NCI-H1417 (cell line): ENCODE results near the gene GPRC5A.

Experiments
- DNase-seq, 3 experiments: peaks; one replicate each; lab custom pipeline; 2025; lab: John Stamatoyannopoulos, UW

GPRC5A gene

DNA sequence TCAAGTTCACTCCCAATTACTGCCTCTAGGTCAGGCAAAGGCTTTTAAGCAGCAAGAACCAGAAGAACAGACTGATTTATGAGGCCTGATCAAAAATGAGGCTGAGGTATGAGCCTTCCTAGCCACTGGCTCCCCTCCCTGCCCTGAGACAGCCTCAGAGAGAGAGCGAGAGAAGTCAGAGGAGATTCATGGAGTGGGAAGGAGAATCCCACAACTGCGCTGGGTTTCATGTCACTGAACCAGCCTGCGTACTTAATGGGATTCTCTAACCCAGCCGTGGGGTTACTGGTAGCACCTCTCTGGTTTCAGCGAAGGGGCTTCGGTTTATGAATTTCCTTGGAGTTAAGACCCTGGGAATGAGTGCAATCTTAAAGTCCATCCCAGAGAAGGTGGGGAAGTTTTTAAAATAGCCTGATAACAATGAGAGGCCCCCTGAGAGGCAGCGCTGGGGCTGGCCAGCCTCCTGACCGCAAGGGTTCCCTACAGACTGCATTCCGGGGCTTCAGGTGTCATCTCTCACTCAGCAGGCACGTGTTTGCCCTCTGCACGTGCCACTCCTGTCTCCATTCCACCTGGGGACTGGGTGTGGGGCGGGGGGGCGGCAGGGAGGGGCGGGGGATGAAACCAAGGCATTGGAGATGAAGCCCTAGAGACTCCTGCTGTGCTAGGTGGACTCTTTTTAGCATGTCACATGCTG lies 6.1 kb upstream of the GPRC5A start:
- DNase-seq: peak in 2 of 3 experiments; percentile 12 to 75

GRCh38 chr12:12887471-12887870 lies 3.9 kb upstream of the GPRC5A start:
- DNase-seq: no peak

- DNase-seq: no peak
These were observed 1.7 kb upstream of the GPRC5A start for GRCh38 chr12:12889701-12890100.

GRCh38 chr12:12890543-12891079 lies 751 bp upstream of the GPRC5A start:
- DNase-seq: peak; percentile 29 to 76 (median 65)

GRCh38 chr12:12891881-12892355 lies 556 bp downstream of the GPRC5A start:
- no peak for DNase-seq

- peak in 2 of 3 experiments; percentile 9 to 81 for DNase-seq
These were observed 1.3 kb downstream of the GPRC5A start for GRCh38 chr12:12892681-12893141.

DNA sequence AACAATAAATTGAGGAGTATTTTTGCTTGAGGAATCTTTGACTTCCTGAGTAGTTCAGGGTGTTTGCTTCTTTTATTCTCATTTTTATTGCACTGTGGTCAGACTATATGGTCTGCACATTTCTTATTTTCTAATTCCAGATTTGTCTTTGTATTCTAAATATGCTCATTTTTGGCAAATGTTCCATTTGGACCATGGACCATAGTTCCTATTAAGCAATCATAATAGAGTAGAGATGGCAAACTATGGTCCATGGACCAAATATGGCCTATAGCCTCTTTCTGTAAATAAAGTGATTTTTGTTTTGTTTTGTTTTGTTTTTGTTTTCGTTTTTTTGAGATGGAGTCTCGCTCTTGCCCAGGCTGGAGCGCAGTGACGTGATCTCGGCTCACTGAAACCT lies 2.1 kb downstream of the GPRC5A start:
- DNase-seq: no peak

DNA sequence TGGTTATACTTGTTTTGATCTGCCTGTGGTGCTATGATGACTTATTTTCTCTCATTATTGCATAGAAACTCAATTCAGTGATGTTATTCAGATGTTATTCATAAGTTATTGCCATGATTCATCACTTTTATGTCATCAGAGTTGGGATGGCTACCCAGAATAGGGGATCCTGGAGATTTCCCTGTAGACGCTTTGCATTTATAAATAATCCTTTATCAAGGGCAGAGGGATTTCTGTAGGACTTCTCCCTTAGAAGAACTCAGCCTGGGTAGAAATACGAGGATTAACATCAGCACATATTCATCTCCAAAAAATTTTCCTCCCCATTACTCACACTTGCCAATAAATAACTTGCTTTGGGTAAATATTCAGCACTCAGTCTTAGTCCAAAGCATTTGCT lies 4.9 kb downstream of the GPRC5A start:
- DNase-seq: no peak

DNA sequence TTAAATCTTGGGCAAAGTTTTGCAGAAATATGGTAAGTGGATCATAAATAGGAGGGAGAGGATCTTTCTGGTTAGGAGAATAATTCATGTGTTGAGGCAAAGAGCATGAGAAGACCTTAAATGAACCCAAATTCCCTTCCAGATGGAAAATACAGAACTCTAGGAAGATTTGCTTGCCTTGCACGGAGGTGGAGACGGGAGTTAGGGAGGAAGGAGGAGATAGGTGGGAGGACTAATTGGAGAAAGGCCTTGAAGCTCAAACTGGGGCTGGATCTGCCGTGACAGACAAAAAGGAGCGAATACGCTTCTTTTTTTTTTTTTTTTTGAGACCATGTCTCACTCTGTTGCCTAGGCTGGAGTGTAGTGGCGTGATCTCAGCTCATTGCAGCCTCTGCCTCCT lies 5.9 kb downstream of the GPRC5A start:
- no peak for DNase-seq

DNA sequence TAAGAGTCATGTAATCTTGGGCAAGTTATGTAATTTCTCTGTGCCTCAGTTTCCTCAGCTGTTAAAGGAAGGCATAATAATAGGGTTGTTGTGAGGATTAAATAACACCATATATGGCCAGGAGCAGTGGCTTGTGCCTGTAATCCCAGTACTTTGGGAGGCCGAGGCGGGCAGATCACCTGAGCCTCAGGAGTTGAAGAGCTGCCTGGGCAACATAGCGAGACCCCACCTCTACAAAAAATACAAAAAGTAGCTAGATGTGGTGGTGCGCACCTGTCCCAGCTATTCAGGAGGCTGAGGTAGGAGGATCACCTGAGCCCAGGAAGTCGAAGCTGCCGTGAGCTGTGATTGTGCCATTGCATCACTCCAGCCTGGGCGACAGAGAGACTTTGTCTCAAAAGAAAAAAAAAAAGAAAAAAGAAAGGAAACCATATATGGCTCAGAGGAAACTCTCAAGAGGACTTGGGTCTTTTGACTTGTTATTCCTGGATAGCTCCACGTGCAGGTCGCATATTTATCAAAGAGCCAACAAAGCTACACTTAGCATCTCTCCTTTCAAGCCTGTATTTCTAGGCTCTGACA lies 6.9 kb downstream of the GPRC5A start:
- no peak for DNase-seq

DNA sequence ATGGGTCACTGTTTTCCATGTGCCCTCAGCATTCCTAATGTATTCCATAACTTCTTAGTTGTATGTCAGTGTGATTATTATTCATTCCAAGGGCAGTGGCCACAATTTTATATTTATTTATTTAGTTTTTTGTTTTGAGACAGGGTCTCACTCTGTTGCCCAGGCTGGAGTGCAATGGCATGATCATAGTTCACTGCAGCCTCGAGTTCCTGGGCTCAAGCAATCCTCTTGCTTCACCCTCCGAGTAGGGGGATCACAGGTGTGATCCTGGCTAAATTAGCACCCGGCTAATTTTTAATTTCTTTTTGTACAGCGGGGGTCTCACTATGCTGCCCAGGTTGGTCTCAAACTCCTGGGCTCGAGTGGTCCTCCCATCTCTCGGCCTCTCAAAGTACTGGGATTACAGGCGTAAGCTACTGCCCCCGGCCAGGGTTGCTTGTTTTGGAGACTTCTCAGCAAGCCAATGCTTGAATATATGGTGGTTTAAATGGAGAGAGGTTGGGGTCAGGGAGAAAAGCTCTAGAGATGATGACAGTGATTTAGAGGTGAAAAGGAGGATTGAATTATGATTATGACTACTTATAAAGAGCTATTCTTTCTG lies 7.6 kb downstream of the GPRC5A start:
- DNase-seq: no peak

- DNase-seq: no peak
These were observed 8.4 kb downstream of the GPRC5A start for GRCh38 chr12:12899530-12900380.

- DNase-seq: no peak
These were observed 9.4 kb downstream of the GPRC5A start for GRCh38 chr12:12900786-12901157.

- peak in 1 of 3 experiments; percentile 7 for DNase-seq
These were observed 9.9 kb downstream of the GPRC5A start for GRCh38 chr12:12901158-12901791.

DNA sequence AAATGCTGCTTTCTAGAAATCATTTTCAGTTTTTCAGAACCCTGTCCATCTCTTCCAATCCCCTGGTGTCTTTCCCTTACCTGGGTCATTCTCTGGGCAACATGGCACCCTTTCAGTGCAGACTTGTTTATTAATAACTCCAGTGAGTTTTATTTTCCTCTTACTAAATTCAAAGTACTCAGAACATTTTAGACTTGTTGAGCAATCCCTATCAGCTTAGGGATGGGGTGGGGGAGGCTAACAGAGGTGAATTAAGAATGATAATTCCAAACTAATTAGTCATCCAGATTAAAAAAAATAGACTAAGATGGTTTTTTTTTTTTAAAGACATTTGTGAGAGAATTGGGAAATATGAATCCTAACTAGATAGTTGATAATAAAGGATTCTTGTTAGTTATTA lies 10.7 kb downstream of the GPRC5A start:
- no peak for DNase-seq

- DNase-seq: peak in 1 of 3 experiments; percentile 11
These were observed 12.6 kb downstream of the GPRC5A start for GRCh38 chr12:12903642-12904609.

DNA sequence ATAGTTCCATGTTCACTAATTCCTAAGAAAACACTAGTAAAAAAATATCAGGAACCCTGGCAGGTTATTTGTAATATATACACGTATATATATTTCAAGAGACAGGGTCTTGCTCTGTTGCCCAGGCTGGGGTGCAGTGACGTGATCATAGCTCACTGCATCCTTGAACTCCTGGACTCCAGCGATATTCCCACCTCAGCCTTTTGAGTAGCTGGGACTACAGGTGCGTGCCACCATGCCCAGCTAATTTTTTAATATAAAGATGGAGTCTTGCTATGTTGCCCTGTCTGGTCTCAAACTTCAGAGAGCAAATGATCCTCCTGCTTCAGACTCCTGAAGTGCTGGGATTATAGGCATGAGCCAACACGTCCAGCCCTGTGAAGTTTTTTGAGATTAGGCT lies 16.2 kb downstream of the GPRC5A start:
- no peak for DNase-seq

DNA sequence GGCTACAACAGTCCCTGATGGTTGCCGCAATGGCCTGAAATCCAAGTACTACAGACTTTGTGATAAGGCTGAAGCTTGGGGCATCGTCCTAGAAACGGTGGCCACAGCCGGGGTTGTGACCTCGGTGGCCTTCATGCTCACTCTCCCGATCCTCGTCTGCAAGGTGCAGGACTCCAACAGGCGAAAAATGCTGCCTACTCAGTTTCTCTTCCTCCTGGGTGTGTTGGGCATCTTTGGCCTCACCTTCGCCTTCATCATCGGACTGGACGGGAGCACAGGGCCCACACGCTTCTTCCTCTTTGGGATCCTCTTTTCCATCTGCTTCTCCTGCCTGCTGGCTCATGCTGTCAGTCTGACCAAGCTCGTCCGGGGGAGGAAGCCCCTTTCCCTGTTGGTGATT lies 16.9 kb downstream of the GPRC5A start:
- DNase-seq: no peak

- no peak for DNase-seq
These were observed 17.3 kb downstream of the GPRC5A start for GRCh38 chr12:12908711-12909110.

GRCh38 chr12:12909228-12909994 lies 18.0 kb downstream of the GPRC5A start:
- DNase-seq: no peak
